H1 (cell line): Measurements from ENCODE around the gene OR2AJ1.

Experiments used
- CBX5 ChIP-seq: fragments of 300-800, 300-1000 bp; sonication (generic); IDR thresholded peaks from 2 replicates; pipeline ENCODE4 v1.7.1; 2016; ENCODE audit warnings: antibody characterized with exemption, low read length, low read depth
- EGR1 ChIP-seq: IDR thresholded peaks from 2 replicates; pipeline ENCODE4 v1.6.1; 2011; ENCODE audit warnings: low read depth, low read length, borderline replicate concordance
- MAFK ChIP-seq: IDR thresholded peaks from 2 replicates; pipeline ENCODE4 v1.6.1; 2012; ENCODE audit warnings: low read depth, mild to moderate bottlenecking, improper control_type of control experiment, low read length
- POLR2A ChIP-seq, 2 experiments: IDR thresholded peaks; 1 replicate in 1 of 2; 2 replicates in 1 of 2; pipeline ENCODE4 v1.6.1; 2011; ENCODE audit warnings: low read depth in 2 of 2, low read length in 2 of 2, mild to moderate bottlenecking in 2 of 2; ENCODE audit errors: control extremely low read depth in 1 of 2
- POLR2AphosphoS5 ChIP-seq: IDR thresholded peaks from 2 replicates; pipeline ENCODE4 v1.6.1; 2011; ENCODE audit warnings: low read depth, low read length
- RAD21 ChIP-seq, 2 experiments: IDR thresholded peaks in 1 of 2; conservative IDR thresholded peaks in 1 of 2; 2 replicates each; pipeline ENCODE4 v1.6.1; 2011; ENCODE audit warnings: low read depth in 2 of 2, low read length in 2 of 2, improper control_type of control experiment in 1 of 2, inconsistent platforms in 1 of 2, mild to moderate bottlenecking in 1 of 2, moderate library complexity in 1 of 2
- TF ChIP-seq, protein P1 (sequence below), 3 experiments: IDR thresholded peaks; 1 replicate in 2 of 3; 2 replicates in 1 of 3; pipeline versions ENCODE4 v1.5.1 to v1.6.1; 2011; ENCODE audit warnings: low read length in 3 of 3, mild to moderate bottlenecking in 3 of 3, inconsistent platforms in 2 of 3, low read depth in 1 of 3, moderate library complexity in 1 of 3; ENCODE audit not compliant: insufficient read depth in 1 of 3; ENCODE audit errors: control extremely low read depth in 1 of 3
- TF ChIP-seq, protein P2 (sequence below): IDR thresholded peaks from 2 replicates; pipeline ENCODE4 v1.6.1; 2011; ENCODE audit warnings: low read depth, mild to moderate bottlenecking, low read length; ENCODE audit not compliant: insufficient read depth

DNA sequence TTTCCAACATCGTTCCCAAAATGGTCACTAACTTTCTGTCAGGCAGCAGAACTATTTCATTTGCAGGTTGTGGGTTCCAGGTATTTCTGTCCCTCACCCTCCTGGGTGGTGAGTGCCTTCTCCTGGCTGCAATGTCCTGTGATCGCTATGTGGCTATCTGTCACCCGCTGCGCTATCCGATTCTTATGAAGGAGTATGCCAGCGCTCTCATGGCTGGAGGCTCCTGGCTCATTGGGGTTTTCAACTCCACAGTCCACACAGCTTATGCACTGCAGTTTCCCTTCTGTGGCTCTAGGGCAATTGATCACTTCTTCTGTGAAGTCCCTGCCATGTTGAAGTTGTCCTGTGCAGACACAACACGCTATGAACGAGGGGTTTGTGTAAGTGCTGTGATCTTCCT lies 9.3 kb downstream of the OR2AJ1 start:
- no peak for TF ChIP-seq RAD21 (IDR thresholded peaks at IDR 0.05 in 1 of 2, conservative IDR thresholded peaks at IDR 0.05 in 1 of 2; ENCODE audit: low read depth in 2 of 2, low read length in 2 of 2)
- TF ChIP-seq POLR2A (IDR thresholded peaks at IDR 0.05; ENCODE audit: control extremely low read depth in 1 of 2, low read depth in 2 of 2, low read length in 2 of 2) = no peak
- no peak for TF ChIP-seq POLR2AphosphoS5
- no peak for TF ChIP-seq MAFK
- TF ChIP-seq, protein P1, sequence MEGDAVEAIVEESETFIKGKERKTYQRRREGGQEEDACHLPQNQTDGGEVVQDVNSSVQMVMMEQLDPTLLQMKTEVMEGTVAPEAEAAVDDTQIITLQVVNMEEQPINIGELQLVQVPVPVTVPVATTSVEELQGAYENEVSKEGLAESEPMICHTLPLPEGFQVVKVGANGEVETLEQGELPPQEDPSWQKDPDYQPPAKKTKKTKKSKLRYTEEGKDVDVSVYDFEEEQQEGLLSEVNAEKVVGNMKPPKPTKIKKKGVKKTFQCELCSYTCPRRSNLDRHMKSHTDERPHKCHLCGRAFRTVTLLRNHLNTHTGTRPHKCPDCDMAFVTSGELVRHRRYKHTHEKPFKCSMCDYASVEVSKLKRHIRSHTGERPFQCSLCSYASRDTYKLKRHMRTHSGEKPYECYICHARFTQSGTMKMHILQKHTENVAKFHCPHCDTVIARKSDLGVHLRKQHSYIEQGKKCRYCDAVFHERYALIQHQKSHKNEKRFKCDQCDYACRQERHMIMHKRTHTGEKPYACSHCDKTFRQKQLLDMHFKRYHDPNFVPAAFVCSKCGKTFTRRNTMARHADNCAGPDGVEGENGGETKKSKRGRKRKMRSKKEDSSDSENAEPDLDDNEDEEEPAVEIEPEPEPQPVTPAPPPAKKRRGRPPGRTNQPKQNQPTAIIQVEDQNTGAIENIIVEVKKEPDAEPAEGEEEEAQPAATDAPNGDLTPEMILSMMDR (IDR thresholded peaks at IDR 0.05; ENCODE audit: control extremely low read depth in 1 of 3, insufficient read depth in 1 of 3, low read depth in 1 of 3, low read length in 3 of 3) = no peak
- TF ChIP-seq, protein P2, sequence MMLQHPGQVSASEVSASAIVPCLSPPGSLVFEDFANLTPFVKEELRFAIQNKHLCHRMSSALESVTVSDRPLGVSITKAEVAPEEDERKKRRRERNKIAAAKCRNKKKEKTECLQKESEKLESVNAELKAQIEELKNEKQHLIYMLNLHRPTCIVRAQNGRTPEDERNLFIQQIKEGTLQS = no peak
- TF ChIP-seq EGR1 = no peak
- no peak for TF ChIP-seq CBX5
